ENCODE results near the gene SLC16A2. TPM values are rescaled to one million over a fixed set of nuclear protein-coding genes. Genes with fewer than 3 reads are reported as not detected.

SLC16A2 gene
- polyA plus RNA-seq, 3 donors = not detected

- no peak for DNase-seq
- no peak overlapping the region for H3K9ac ChIP-seq (ENCODE audit: insufficient read depth, low read length, poor library complexity, severe bottlenecking)
- no peaks in the 10 kb centered on the region for H3K36me3 ChIP-seq (replicated peaks in 1 of 2; ENCODE audit: control insufficient read depth in 1 of 2, insufficient read depth in 2 of 2, low read length in 2 of 2)
- no peak overlapping the region for H2AFZ ChIP-seq (ENCODE audit: insufficient read depth, low read depth, low read length, poor library complexity, severe bottlenecking)
- intact Hi-C loops (cut with micrococcal nuclease) = no loop called here
- H3K27me3 ChIP-seq (ENCODE audit: control insufficient read depth in 2 of 2, insufficient read depth in 2 of 2, low read length in 2 of 2) = no peaks in the 10 kb centered on the region
- H3K27ac ChIP-seq (ENCODE audit: low read depth in 1 of 2, low read length in 2 of 2) = no peak overlapping the region
- no peak for TF ChIP-seq CTCF (IDR thresholded peaks at IDR 0.05)
- WGBS (ENCODE audit: insufficient coverage) = no CpG with 5 or more reads among the region's 5 CpGs
- Mint-ChIP-seq H3K4me1 (peaks cover 15% of the 10 kb centered on the region), H3K27ac (no peak overlapping the region), H3K9me3 (peaks cover 0 to 2% (median 0%) of the 10 kb centered on the region in 7 donors), H3K27me3 (ENCODE audit: low read depth in 3 of 3) (peaks cover 3 to 18% (median 3%) of the 10 kb centered on the region in 3 donors), H3K4me3 (no peak overlapping the region), H3K36me3 (no peaks in the 10 kb centered on the region)
- H3K4me1 ChIP-seq (ENCODE audit: control insufficient read depth in 1 of 2, insufficient read depth in 2 of 2, low read length in 2 of 2) = peaks cover 16 to 17% of the 10 kb centered on the region in 2 donors
- no peak overlapping the region for H3K4me3 ChIP-seq (replicated peaks in 1 of 3; ENCODE audit: low read depth in 2 of 3, low read length in 3 of 3)
- no peaks in the 10 kb centered on the region for H3K79me2 ChIP-seq (ENCODE audit: insufficient read depth, low read length)
- H3K9me3 ChIP-seq (replicated peaks in 1 of 2; ENCODE audit: control insufficient read depth in 1 of 2, insufficient read depth in 1 of 2, low read length in 2 of 2) = no peaks in the 10 kb centered on the region
- no peaks in the 10 kb centered on the region for H4K20me1 ChIP-seq (ENCODE audit: insufficient read depth, low read length)
- H3K4me2 ChIP-seq (replicated peaks; ENCODE audit: extremely low read depth, low read length, poor library complexity, severe bottlenecking) = no peak overlapping the region
Measured at GRCh38 chrX:74448669-74449068, 27.4 kb downstream of the SLC16A2 start.

GRCh38 chrX:74449322-74449936 is 28.1 kb downstream of the SLC16A2 start:
- peaks cover 0 to 3% (median 0%) of the 10 kb centered on the region in 7 donors for H3K9me3 Mint-ChIP-seq
- no peaks in the 10 kb centered on the region for H3K27me3 ChIP-seq (ENCODE audit: control insufficient read depth in 2 of 2, insufficient read depth in 2 of 2, low read length in 2 of 2)
- WGBS (ENCODE audit: insufficient coverage) = no CpG with 5 or more reads among the region's 2 CpGs
- H4K20me1 ChIP-seq (ENCODE audit: insufficient read depth, low read length) = no peaks in the 10 kb centered on the region
- peaks cover 3 to 14% (median 3%) of the 10 kb centered on the region in 3 donors for H3K27me3 Mint-ChIP-seq (ENCODE audit: low read depth in 3 of 3)
- no peaks in the 10 kb centered on the region for H3K36me3 ChIP-seq (replicated peaks in 1 of 2; ENCODE audit: control insufficient read depth in 1 of 2, insufficient read depth in 2 of 2, low read length in 2 of 2)
- H3K4me2 ChIP-seq (replicated peaks; ENCODE audit: extremely low read depth, low read length, poor library complexity, severe bottlenecking) = no peak overlapping the region
- peaks cover 15% of the 10 kb centered on the region for H3K4me1 Mint-ChIP-seq
- intact Hi-C loops (cut with micrococcal nuclease) = no loop called here
- H3K4me3 Mint-ChIP-seq = no peak overlapping the region
- H3K36me3 Mint-ChIP-seq = no peaks in the 10 kb centered on the region
- TF ChIP-seq CTCF (IDR thresholded peaks at IDR 0.05) = no peak
- no peak overlapping the region for H3K27ac Mint-ChIP-seq
- no peak overlapping the region for H3K4me3 ChIP-seq (replicated peaks in 1 of 3; ENCODE audit: low read depth in 2 of 3, low read length in 3 of 3)
- H2AFZ ChIP-seq (ENCODE audit: insufficient read depth, low read depth, low read length, poor library complexity, severe bottlenecking) = no peak overlapping the region
- no peaks in the 10 kb centered on the region for H3K9me3 ChIP-seq (replicated peaks in 1 of 2; ENCODE audit: control insufficient read depth in 1 of 2, insufficient read depth in 1 of 2, low read length in 2 of 2)
- H3K79me2 ChIP-seq (ENCODE audit: insufficient read depth, low read length) = no peaks in the 10 kb centered on the region
- no peak overlapping the region for H3K27ac ChIP-seq (ENCODE audit: low read depth in 1 of 2, low read length in 2 of 2)
- H3K9ac ChIP-seq (ENCODE audit: insufficient read depth, low read length, poor library complexity, severe bottlenecking) = no peak overlapping the region
- peaks cover 16 to 17% of the 10 kb centered on the region in 2 donors for H3K4me1 ChIP-seq (ENCODE audit: control insufficient read depth in 1 of 2, insufficient read depth in 2 of 2, low read length in 2 of 2)
- no peak for DNase-seq

Measured in CD14-positive monocyte (primary cell).